H1 (cell line): Measurements from ENCODE around the gene CD247. TPM values are rescaled to one million over a fixed set of nuclear protein-coding genes. Genes with fewer than 3 reads are reported as not detected.
A peak's percentile ranks its signal among the peaks of the same experiment; 100 is the strongest.

Experiments used
- CTCF ChIA-PET: fragments of 300-600 bp; sonication (Branson Sonifier 250); formaldehyde crosslinking; loops from one replicate; lab custom pipeline; 2021; ENCODE audit not compliant: partially characterized antibody; lab: Charles Lee
- POLR2A ChIA-PET: fragments of 300-600 bp; sonication (Branson Sonifier 250); formaldehyde crosslinking; loops from one replicate; lab custom pipeline; 2021; ENCODE audit warnings: inconsistent platforms; ENCODE audit not compliant: partially characterized antibody; lab: Charles Lee
- DNase-seq, 2 experiments: peaks; one replicate each; pipeline versions ENCODE4 v3.0.0 to v3.0.0-alpha.2; 2010 to 2022; ENCODE audit warnings: low spot score in 2 of 2, low read depth in 1 of 2, mixed read lengths in 1 of 2
- FAIRE-seq: peaks from 2 replicates; lab custom pipeline; 2011; peaks lifted over from hg19 to GRCh38; lab: Jason Lieb, UNC
- H2AFZ ChIP-seq: 2 replicates; pipeline ENCODE4 v1.8.1; 2012; ENCODE audit warnings: low read length, inconsistent platforms
- H2AK5ac ChIP-seq: 2 replicates; pipeline ENCODE4 v1.6.1; 2013; ENCODE audit warnings: low read depth, low read length
- H2BK120ac ChIP-seq: replicated peaks from 2 replicates; pipeline ENCODE3; 2013; ENCODE audit warnings: low read depth, low read length, inconsistent platforms
- H2BK12ac ChIP-seq: 2 replicates; pipeline ENCODE4 v1.6.1; 2013; ENCODE audit warnings: low read depth, low read length
- H2BK15ac ChIP-seq: 2 replicates; pipeline ENCODE4 v1.6.1; 2013; ENCODE audit warnings: low read length
- H2BK20ac ChIP-seq: 2 replicates; pipeline ENCODE4 v1.6.1; 2013; ENCODE audit warnings: low read length
- H2BK5ac ChIP-seq: 2 replicates; pipeline ENCODE4 v1.6.1; 2013; ENCODE audit warnings: low read depth, low read length
- H3K14ac ChIP-seq: 2 replicates; pipeline ENCODE4 v1.6.1; 2013; ENCODE audit warnings: inconsistent platforms; ENCODE audit not compliant: insufficient read length
- H3K18ac ChIP-seq: 2 replicates; pipeline ENCODE4 v1.6.1; 2013; ENCODE audit warnings: low read length; ENCODE audit errors: extremely low read depth
- H3K23ac ChIP-seq: 2 replicates; pipeline ENCODE4 v1.6.1; 2013; ENCODE audit warnings: inconsistent platforms; ENCODE audit not compliant: insufficient read length
- H3K23me2 ChIP-seq: 2 replicates; pipeline ENCODE4 v1.6.1; 2013; ENCODE audit warnings: low read depth, low read length
- H3K27ac ChIP-seq: 2 replicates; pipeline ENCODE4 v1.6.1; 2011; ENCODE audit warnings: low read depth, low read length, inconsistent platforms
- H3K27me3 ChIP-seq, 4 experiments: replicated peaks in 1 of 4; 1 replicate in 1 of 4; 2 replicates in 3 of 4; pipeline versions ENCODE4 v1.6.1 to v1.8.1; 2011 to 2013; ENCODE audit warnings: low read length in 3 of 4, mild to moderate bottlenecking in 3 of 4, inconsistent platforms in 2 of 4, mixed read lengths in 2 of 4, moderate library complexity in 1 of 4; ENCODE audit not compliant: control insufficient read depth in 3 of 4, insufficient read depth in 3 of 4; ENCODE audit errors: extremely low read depth in 1 of 4
- H3K36me3 ChIP-seq, 4 experiments: 2 replicates each; pipeline versions ENCODE4 v1.6.1 to v1.8.1; 2011 to 2013; ENCODE audit warnings: mild to moderate bottlenecking in 4 of 4, low read length in 3 of 4, moderate library complexity in 2 of 4, control low read depth in 1 of 4, inconsistent platforms in 1 of 4; ENCODE audit not compliant: insufficient read depth in 4 of 4, control insufficient read depth in 2 of 4
- H3K4ac ChIP-seq: replicated peaks from 2 replicates; pipeline ENCODE3; 2013; ENCODE audit warnings: low read length, low read depth, mixed read lengths, inconsistent platforms; ENCODE audit not compliant: insufficient read length
- H3K4me1 ChIP-seq, 4 experiments: replicated peaks in 1 of 4; 1 replicate in 1 of 4; 2 replicates in 3 of 4; pipeline versions ENCODE4 v1.6.1 to v1.8.1; 2011 to 2013; ENCODE audit warnings: low read length in 3 of 4, inconsistent platforms in 2 of 4, mixed read lengths in 1 of 4; ENCODE audit not compliant: insufficient read depth in 4 of 4, control insufficient read depth in 3 of 4
- H3K4me2 ChIP-seq, 2 experiments: 2 replicates each; pipeline versions ENCODE4 v1.6.1 to v1.8.1; 2011 to 2013; ENCODE audit warnings: low read depth in 2 of 2, low read length in 2 of 2, control low read depth in 1 of 2, inconsistent platforms in 1 of 2, mild to moderate bottlenecking in 1 of 2; ENCODE audit not compliant: insufficient read depth in 1 of 2
- H3K4me3 ChIP-seq, 4 experiments: fragments of 200-600, 300-600 bp in 1 of 4; sonication (generic), shearing (Covaris generic), sonication (Bioruptor Twin) in 1 of 4; 2 replicates each; pipeline versions ENCODE4 v1.5.1 to v1.8.1; 2011 to 2016; ENCODE audit warnings: low read length in 4 of 4, low read depth in 3 of 4, control low read depth in 2 of 4, inconsistent platforms in 2 of 4, mild to moderate bottlenecking in 2 of 4, mixed read lengths in 1 of 4, moderate library complexity in 1 of 4; ENCODE audit not compliant: insufficient read depth in 2 of 4; ENCODE audit errors: extremely low read depth in 1 of 4
- H3K56ac ChIP-seq: replicated peaks from 2 replicates; pipeline ENCODE3; 2013; ENCODE audit warnings: low read depth, mild to moderate bottlenecking, mixed read lengths, low read length, inconsistent platforms; ENCODE audit not compliant: insufficient read length
- H3K79me1 ChIP-seq: 2 replicates; pipeline ENCODE4 v1.6.1; 2013; ENCODE audit warnings: low read depth, low read length, control low read depth
- H3K79me2 ChIP-seq, 2 experiments: 2 replicates each; pipeline versions ENCODE4 v1.6.1 to v1.8.1; 2012 to 2013; ENCODE audit warnings: low read length in 2 of 2, mild to moderate bottlenecking in 2 of 2, inconsistent platforms in 1 of 2; ENCODE audit not compliant: insufficient read depth in 2 of 2, control insufficient read depth in 1 of 2
- H3K9ac ChIP-seq, 4 experiments: replicated peaks in 1 of 4; 1 replicate in 1 of 4; 2 replicates in 3 of 4; pipeline versions ENCODE4 v1.6.1 to v1.8.1; 2011 to 2013; ENCODE audit warnings: low read depth in 3 of 4, low read length in 3 of 4, control low read depth in 2 of 4, mild to moderate bottlenecking in 2 of 4, moderate library complexity in 2 of 4, inconsistent platforms in 1 of 4; ENCODE audit errors: extremely low read depth in 1 of 4
- H3K9me3 ChIP-seq, 2 experiments: 2 replicates each; pipeline versions ENCODE4 v1.6.1 to v1.8.1; 2012 to 2013; ENCODE audit warnings: mild to moderate bottlenecking in 2 of 2, moderate library complexity in 2 of 2, control low read depth in 1 of 2, inconsistent platforms in 1 of 2, low read depth in 1 of 2, low read length in 1 of 2, mixed read lengths in 1 of 2; ENCODE audit not compliant: insufficient read depth in 2 of 2
- H4K20me1 ChIP-seq, 2 experiments: replicated peaks in 1 of 2; 2 replicates each; pipeline versions ENCODE3 to v1.8.1; 2011 to 2013; ENCODE audit warnings: inconsistent platforms in 2 of 2, low read length in 2 of 2, mild to moderate bottlenecking in 1 of 2; ENCODE audit not compliant: insufficient read depth in 2 of 2, control insufficient read depth in 1 of 2
- H4K5ac ChIP-seq: 2 replicates; pipeline ENCODE4 v1.6.1; 2013; ENCODE audit warnings: low read length, low read depth, mixed read lengths, inconsistent platforms; ENCODE audit not compliant: insufficient read length
- H4K8ac ChIP-seq: 2 replicates; pipeline ENCODE4 v1.8.0; 2013; ENCODE audit warnings: mild to moderate bottlenecking, moderate library complexity, low read length, inconsistent platforms; ENCODE audit not compliant: insufficient read depth; ENCODE audit errors: extremely low read depth
- H4K91ac ChIP-seq: replicated peaks from 2 replicates; pipeline ENCODE3; 2013; ENCODE audit warnings: low read length, mixed read lengths, inconsistent platforms; ENCODE audit not compliant: insufficient read length
- ATF2 ChIP-seq: IDR thresholded peaks from 2 replicates; pipeline ENCODE4 v1.6.1; 2012; ENCODE audit warnings: low read length, inconsistent platforms
- EGR1 ChIP-seq: IDR thresholded peaks from 2 replicates; pipeline ENCODE4 v1.6.1; 2011; ENCODE audit warnings: low read depth, low read length, borderline replicate concordance
- RAD21 ChIP-seq, 2 experiments: IDR thresholded peaks in 1 of 2; conservative IDR thresholded peaks in 1 of 2; 2 replicates each; pipeline ENCODE4 v1.6.1; 2011; ENCODE audit warnings: low read depth in 2 of 2, low read length in 2 of 2, improper control_type of control experiment in 1 of 2, inconsistent platforms in 1 of 2, mild to moderate bottlenecking in 1 of 2, moderate library complexity in 1 of 2
- WGBS, 2 experiments: shearing (Covaris generic) in 1 of 2; methylation state at CpG; one replicate each; pipeline versions ENCODE4 v1.1.6 to v1.1.7; 2013 to 2015; ENCODE audit warnings: low lambda C conversion rate in 2 of 2, mixed read lengths in 2 of 2, inconsistent platforms in 1 of 2, low coverage in 1 of 2, missing lambda C conversion rate in 1 of 2; ENCODE audit not compliant: insufficient replicate concordance in 2 of 2, insufficient coverage in 1 of 2, insufficient read length in 1 of 2; ENCODE audit errors: extremely low coverage in 1 of 2, missing lambda C conversion rate in 1 of 2; 5-methylcytosine and 5-hydroxymethylcytosine counted together
- polyA plus RNA-seq, 7 experiments: library from polyadenylated mRNA; depleted of rRNA in 3 of 7; stranded (reverse) in 5 of 7; unstranded in 2 of 7; fragments of >200 nt in 5 of 7; fragments of 200-250 nt in 2 of 7; gene quantifications; 1 replicate in 5 of 7; 2 replicates in 1 of 7; 4 replicates in 1 of 7; pipeline versions ENCODE4 v1.2.1 to v1.2.3, GENCODE V29; 2011 to 2013; ENCODE audit warnings: missing spikeins in 2 of 7, mixed read lengths in 2 of 7
- total RNA-seq: library from RNA; stranded (reverse); fragmentation: NEBNext Ultra II Directional; extraction: Animal tissue kit (Norgen Biotek cat#: 25700); gene quantifications from 2 replicates; pipeline ENCODE4 v1.2.1, GENCODE V29; 2021
- TF ChIP-seq, protein P1 (sequence below), 3 experiments: IDR thresholded peaks; 1 replicate in 2 of 3; 2 replicates in 1 of 3; pipeline versions ENCODE4 v1.5.1 to v1.6.1; 2011; ENCODE audit warnings: low read length in 3 of 3, mild to moderate bottlenecking in 3 of 3, inconsistent platforms in 2 of 3, low read depth in 1 of 3, moderate library complexity in 1 of 3; ENCODE audit not compliant: insufficient read depth in 1 of 3; ENCODE audit errors: control extremely low read depth in 1 of 3
- TF ChIP-seq, protein P2 (sequence below): IDR thresholded peaks from 2 replicates; pipeline ENCODE4 v1.6.1; 2012; ENCODE audit warnings: inconsistent platforms

CD247 gene
- total and polyA plus RNA-seq, 2 of the 8 experiments (the other 6 are each of a cell fraction or from before 2014, with no cell fraction given), result 2.0 to 2.2 TPM

DNA sequence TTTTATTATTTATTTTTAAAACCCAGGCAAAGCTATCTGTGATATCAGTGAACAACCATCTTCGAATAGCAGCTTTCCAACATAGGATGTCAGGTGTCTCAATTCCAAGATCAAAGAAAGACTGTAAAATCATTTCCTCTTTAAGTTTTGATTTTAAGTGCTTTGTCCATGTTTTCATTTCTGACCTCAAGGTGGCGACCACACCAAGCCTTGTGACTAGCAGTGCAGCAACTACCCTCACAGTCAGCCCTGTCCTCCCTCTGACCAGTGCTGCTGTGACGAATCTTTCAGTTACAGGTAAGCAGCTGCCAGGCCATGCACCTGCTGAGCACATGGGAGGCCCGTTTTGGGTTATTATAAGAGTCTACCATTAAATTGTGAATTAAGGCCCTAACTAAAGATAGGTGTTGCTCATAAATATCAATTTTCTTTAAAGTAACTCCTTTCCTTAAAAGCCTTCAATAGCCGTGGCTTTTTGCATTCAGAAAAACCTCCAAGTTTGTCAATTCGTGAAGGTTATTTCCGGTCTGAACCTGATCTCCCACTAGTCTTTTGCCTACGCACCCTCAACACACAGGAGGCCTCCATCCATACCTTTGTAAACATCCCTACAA, 117.0 kb downstream of the CD247 start:
- no peak overlapping the region for H3K56ac ChIP-seq
- FAIRE-seq (peak; percentile 92), DNase-seq (no peak)
- H3K4me3 ChIP-seq, result no peak overlapping the region
- TF ChIP-seq ATF2 (no peak), RAD21 (IDR thresholded peaks at IDR 0.05 in 1 of 2, conservative IDR thresholded peaks at IDR 0.05 in 1 of 2; ENCODE audit: low read depth in 2 of 2, low read length in 2 of 2) (peak; percentile 81 to 84), EGR1 (no peak)
- TF ChIP-seq, protein P1, sequence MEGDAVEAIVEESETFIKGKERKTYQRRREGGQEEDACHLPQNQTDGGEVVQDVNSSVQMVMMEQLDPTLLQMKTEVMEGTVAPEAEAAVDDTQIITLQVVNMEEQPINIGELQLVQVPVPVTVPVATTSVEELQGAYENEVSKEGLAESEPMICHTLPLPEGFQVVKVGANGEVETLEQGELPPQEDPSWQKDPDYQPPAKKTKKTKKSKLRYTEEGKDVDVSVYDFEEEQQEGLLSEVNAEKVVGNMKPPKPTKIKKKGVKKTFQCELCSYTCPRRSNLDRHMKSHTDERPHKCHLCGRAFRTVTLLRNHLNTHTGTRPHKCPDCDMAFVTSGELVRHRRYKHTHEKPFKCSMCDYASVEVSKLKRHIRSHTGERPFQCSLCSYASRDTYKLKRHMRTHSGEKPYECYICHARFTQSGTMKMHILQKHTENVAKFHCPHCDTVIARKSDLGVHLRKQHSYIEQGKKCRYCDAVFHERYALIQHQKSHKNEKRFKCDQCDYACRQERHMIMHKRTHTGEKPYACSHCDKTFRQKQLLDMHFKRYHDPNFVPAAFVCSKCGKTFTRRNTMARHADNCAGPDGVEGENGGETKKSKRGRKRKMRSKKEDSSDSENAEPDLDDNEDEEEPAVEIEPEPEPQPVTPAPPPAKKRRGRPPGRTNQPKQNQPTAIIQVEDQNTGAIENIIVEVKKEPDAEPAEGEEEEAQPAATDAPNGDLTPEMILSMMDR (IDR thresholded peaks at IDR 0.05; ENCODE audit: control extremely low read depth in 1 of 3, insufficient read depth in 1 of 3, low read depth in 1 of 3, low read length in 3 of 3), result peak; percentile 65 to 75 (median 68)
- TF ChIP-seq, protein P2, sequence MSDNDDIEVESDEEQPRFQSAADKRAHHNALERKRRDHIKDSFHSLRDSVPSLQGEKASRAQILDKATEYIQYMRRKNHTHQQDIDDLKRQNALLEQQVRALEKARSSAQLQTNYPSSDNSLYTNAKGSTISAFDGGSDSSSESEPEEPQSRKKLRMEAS, result peak; percentile 47
- H3K4me1 ChIP-seq, result no peaks in the 10 kb centered on the region
- H3K79me2 ChIP-seq, result no peaks in the 10 kb centered on the region
- no peak overlapping the region for H4K5ac ChIP-seq
- peaks cover 1 to 3% of the 10 kb centered on the region in 2 experiments for H4K20me1 ChIP-seq
- no peak overlapping the region for H2BK5ac ChIP-seq
- H3K27ac ChIP-seq, result no peak overlapping the region
- no peak overlapping the region for H3K4ac ChIP-seq
- H3K9me3 ChIP-seq, result no peaks in the 10 kb centered on the region
- no peak overlapping the region for H3K23ac ChIP-seq
- H2BK20ac ChIP-seq, result no peak overlapping the region
- no peaks in the 10 kb centered on the region for H3K23me2 ChIP-seq
- H2AFZ ChIP-seq, result no peak overlapping the region
- CTCF ChIA-PET, result interaction anchor here (0.6 to 5.9 kb wide), 30 partner anchors 9 to 308 kb away, joined by 3 to 47 read pairs (median 4); no protein-coding TSS in a partner anchor
- H3K36me3 ChIP-seq, result peaks cover 9 to 48% (median 16%) of the 10 kb centered on the region in 4 experiments; a peak in 7 of 8 replicates
- no peak overlapping the region for H3K18ac ChIP-seq
- H3K9ac ChIP-seq, result no peak overlapping the region
- no peak overlapping the region for H4K8ac ChIP-seq
- no peak overlapping the region for H2BK120ac ChIP-seq
- no peak overlapping the region for H3K14ac ChIP-seq
- 73% methylated on average over 8 of the region's 8 CpGs; no CpG with 5 or more reads in 1 of the 2 experiments for WGBS, 2 experiments
- H3K27me3 ChIP-seq, result no peaks in the 10 kb centered on the region
- POLR2A ChIA-PET, result interaction anchor here (0.5 to 0.7 kb wide), 2 partner anchors 9 to 480 kb away, joined by 3 read pairs; no protein-coding TSS in a partner anchor
- no peak overlapping the region for H2BK12ac ChIP-seq
- H3K4me2 ChIP-seq, result no peak overlapping the region
- no peaks in the 10 kb centered on the region for H3K79me1 ChIP-seq
- no peak overlapping the region for H2AK5ac ChIP-seq
- no peak overlapping the region for H4K91ac ChIP-seq
- H2BK15ac ChIP-seq, result no peak overlapping the region
